ENCODE measurements around the gene FOXS1. TPM values are rescaled to one million over a fixed set of nuclear protein-coding genes. Genes with fewer than 3 reads are reported as not detected.

FOXS1 gene
- total RNA-seq, 1 experiment from 2014 or later, result 0.22 TPM

DNA sequence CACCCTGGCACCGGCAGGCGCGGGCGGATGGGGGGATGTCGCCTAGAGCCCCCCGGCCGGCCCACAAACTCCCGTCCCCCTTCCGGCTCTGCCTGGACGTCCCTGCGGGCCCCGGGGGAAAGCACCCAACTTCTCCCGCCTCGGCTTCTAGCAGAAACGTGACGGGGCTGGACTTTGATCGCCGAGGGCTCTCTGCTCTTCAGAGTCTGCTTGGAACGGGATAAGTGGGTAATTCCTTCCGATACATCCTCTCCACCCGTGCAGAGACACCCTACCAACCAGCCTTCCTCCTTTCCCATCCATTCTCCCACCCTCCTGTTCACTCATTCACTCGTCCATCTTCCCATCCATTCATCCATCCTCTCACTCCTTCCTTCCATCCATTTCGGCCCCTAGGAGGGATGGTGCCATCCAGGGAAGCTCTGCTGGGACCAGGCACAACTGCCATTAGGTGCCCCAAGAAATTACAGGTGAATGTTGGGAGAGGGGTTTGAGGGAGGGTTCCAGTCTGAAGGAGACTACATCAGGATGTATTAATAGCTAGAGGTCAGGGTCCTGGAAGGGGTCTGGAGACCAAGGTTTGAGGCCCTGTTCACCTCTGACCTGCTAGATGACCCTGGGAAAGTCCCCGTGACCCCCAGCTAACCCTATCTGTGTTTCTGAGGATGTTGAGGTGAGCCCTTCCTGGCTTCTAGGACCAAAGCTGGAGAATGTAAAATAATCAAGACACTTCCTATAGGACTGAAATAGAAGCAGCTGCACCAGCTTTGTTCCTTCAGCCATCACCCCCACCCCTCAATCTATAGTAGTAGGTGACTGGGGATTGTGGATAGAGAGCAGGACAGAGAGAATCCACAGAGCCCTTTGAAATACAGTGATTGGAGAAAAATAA lies 25.6 kb upstream of the FOXS1 start:
- Histone ChIP-seq H2BK15ac (ENCODE audit: low read depth, low read length) (no peak overlapping the region), H3K56ac (ENCODE audit: insufficient read length, low read depth, low read length) (no peak overlapping the region), H4K8ac (replicated peaks; ENCODE audit: insufficient read length, low read depth, low read length) (no peak overlapping the region), H3K9ac (ENCODE audit: extremely low read depth, insufficient read length, low read length) (peak overlapping the region; percentile 8), H3K79me2 (ENCODE audit: insufficient read depth, low read length) (no peaks in the 10 kb centered on the region), H3K4me2 (ENCODE audit: insufficient read depth, insufficient read length, low read length) (peak overlapping the region; percentile 51), H3T11ph (ENCODE audit: low read length) (no peak overlapping the region), H2BK20ac (ENCODE audit: low read depth, low read length, poor library complexity, severe bottlenecking) (no peak overlapping the region), H3K23ac (ENCODE audit: insufficient read length, low read depth, low read length) (no peak overlapping the region), H2BK5ac (ENCODE audit: insufficient read length, low read length) (no peak overlapping the region), H2BK120ac (ENCODE audit: low read depth, low read length, poor library complexity, severe bottlenecking) (no peak overlapping the region), H4K20me1 (ENCODE audit: control insufficient read depth, insufficient read depth, insufficient read length) (no peaks in the 10 kb centered on the region), H3K4ac (ENCODE audit: low read depth, low read length) (no peak overlapping the region), H3K27ac (ENCODE audit: insufficient read length, low read depth, low read length) (no peak overlapping the region), H4K91ac (ENCODE audit: insufficient read length, low read depth, low read length) (no peak overlapping the region), H3K79me1 (ENCODE audit: insufficient read depth, low read depth, low read length, poor library complexity, severe bottlenecking) (no peaks in the 10 kb centered on the region), H3K4me1 (ENCODE audit: insufficient read depth, low read length) (no peaks in the 10 kb centered on the region), H2BK12ac (ENCODE audit: insufficient read length, low read depth, low read length) (no peak overlapping the region), H3K18ac (ENCODE audit: insufficient read length, low read depth, low read length) (no peak overlapping the region), H3K27me3 (ENCODE audit: insufficient read depth, low read length) (peaks cover 16% of the 10 kb centered on the region; the same call in 1 of the 2 replicates), H4K5ac (ENCODE audit: insufficient read length, low read depth, low read length) (no peak overlapping the region), H3K9me3 (ENCODE audit: control insufficient read depth, low read depth, low read length) (no peaks in the 10 kb centered on the region), H2AK5ac (ENCODE audit: insufficient read length, low read length) (no peak overlapping the region), H3K14ac (ENCODE audit: insufficient read depth, low read length) (no peak overlapping the region), H3K23me2 (ENCODE audit: insufficient read length, low read depth, low read length, poor library complexity, severe bottlenecking) (peaks cover 12% of the 10 kb centered on the region), H2AFZ (ENCODE audit: low read length) (no peak overlapping the region)
- Mint-ChIP-seq H3K27ac (no peak overlapping the region), H3K36me3 (ENCODE audit: insufficient read depth in 1 of 3, low read depth in 3 of 3) (no peaks in the 10 kb centered on the region), H3K9me3 (no peaks in the 10 kb centered on the region), H3K4me1 (peaks cover 11 to 23% of the 10 kb centered on the region in 2 experiments), H3K27me3 (ENCODE audit: low read depth) (peaks cover 68% of the 10 kb centered on the region), H3K4me3 (peak overlapping the region; percentile 69 to 82)
- no peak for DNase-seq
- TF ChIP-seq, protein P1, sequence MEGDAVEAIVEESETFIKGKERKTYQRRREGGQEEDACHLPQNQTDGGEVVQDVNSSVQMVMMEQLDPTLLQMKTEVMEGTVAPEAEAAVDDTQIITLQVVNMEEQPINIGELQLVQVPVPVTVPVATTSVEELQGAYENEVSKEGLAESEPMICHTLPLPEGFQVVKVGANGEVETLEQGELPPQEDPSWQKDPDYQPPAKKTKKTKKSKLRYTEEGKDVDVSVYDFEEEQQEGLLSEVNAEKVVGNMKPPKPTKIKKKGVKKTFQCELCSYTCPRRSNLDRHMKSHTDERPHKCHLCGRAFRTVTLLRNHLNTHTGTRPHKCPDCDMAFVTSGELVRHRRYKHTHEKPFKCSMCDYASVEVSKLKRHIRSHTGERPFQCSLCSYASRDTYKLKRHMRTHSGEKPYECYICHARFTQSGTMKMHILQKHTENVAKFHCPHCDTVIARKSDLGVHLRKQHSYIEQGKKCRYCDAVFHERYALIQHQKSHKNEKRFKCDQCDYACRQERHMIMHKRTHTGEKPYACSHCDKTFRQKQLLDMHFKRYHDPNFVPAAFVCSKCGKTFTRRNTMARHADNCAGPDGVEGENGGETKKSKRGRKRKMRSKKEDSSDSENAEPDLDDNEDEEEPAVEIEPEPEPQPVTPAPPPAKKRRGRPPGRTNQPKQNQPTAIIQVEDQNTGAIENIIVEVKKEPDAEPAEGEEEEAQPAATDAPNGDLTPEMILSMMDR (conservative IDR thresholded peaks at IDR 0.05), result no peak
- WGBS (ENCODE audit: extremely low coverage, insufficient read length, low lambda C conversion rate), result 100% methylated on average over 1 of the region's 24 CpGs
